HG03039 (cell line): ENCODE results near the gene CDHR5.

ENCODE experiments used
- ATAC-seq: cut with Tn5 transposase; IDR thresholded peaks from one replicate; pipeline ENCODE4 v1.9.1; 2021; ENCODE audit warnings: mild to moderate bottlenecking, moderate library complexity; ENCODE audit not compliant: unreplicated experiment

CDHR5 gene

DNA sequence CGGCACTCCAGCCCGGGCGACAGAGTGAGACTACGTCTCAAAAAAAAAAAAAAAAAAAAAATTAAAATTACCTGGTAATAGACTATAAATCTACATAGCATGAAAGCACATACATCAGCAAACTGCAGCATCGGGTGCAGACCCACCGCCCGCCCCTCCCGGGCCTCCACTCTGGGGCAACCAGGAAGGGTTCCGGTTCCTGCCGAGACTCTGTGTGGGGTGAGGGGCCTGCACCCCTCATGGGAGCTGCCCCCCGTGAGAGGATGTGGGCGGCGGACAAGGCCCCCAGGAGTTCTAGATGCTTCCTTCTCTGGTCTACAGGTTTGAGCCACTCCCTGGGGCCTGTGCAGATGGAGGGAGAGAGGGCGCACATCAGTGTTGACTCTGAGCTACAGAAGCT lies 21.5 kb upstream of the CDHR5 start:
- no peak for ATAC-seq

DNA sequence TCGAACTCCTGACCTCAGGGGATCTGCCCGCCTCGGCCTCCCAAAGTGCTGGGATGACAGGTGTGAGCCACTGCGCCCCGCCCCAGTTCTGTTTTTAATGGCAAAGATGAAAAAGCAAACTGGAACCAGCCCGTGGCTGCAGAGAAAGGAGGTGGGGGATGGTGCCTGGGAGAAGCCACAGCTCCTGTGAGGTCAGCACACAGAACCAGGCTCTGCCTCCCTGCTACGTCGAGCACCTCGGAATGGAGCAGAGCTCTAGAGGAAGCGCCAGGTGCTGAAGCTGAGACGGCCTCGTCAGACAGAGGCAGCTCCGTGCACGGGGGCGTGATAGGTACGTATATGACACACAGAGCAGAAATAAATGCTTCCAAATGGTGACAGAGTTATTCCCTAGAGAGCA lies 20.8 kb upstream of the CDHR5 start:
- no peak for ATAC-seq

DNA sequence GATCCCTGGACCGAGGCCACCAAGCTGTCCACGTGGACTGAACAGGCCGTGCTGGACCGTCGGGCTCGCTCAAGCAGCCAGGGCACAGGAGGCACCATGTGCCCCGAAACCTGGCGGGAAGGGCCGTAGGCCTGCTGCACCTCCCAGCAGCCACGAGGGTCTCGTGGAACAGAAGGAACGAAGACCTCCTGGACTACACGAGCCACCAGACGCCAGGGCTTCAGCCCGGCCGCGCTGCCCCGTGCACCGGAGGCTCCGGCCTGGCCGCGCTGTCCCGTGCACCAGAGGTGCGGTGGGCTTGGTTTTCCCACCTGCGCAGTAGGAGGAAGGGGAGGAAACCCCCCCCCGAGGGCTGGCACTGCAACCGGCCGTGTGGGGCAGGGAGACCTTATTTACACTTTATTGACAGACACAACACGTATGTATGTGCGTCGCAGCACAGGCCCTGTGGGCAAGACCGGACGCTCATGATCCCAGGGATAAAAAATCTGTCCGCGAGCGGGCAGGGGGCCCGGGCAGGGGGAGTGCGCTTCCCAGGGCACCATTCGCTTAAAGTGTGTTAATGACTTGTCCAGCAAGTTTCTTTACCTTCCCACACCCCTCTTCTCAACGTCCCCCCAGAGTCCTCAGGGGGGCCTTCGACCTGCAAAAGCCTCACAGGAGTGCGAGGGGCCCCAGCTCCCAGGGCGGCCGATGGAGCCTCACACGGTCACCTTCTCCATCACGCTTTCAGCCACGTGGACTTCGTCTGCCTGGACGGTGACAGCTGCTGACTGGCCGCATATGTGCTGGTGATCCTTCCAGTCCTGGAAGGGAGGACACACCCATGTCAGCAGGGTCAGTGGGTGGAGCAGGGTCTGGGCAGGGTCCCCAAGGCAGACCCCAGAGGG lies 19.3 kb upstream of the CDHR5 start:
- ATAC-seq, result no peak

DNA sequence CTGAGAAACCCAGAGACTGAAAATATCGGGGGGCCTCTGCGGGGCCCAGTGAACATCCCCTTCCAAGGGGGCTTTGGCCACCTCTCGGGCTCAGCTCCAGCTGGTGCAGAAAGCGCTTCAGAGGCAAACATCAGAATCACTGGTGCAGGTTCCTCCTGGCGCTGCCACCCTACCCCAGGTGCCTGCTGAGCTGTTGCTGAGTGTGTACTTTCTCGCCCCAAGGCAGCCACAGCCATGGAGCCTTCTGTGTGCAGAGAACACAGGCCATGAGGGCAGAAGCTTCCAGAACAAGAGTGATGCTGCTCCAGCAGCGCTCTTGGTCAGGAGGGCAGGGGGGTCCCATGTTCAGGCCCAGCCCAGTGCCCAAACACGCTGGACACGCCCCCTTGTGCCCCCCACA lies 18.6 kb upstream of the CDHR5 start:
- no peak for ATAC-seq

DNA sequence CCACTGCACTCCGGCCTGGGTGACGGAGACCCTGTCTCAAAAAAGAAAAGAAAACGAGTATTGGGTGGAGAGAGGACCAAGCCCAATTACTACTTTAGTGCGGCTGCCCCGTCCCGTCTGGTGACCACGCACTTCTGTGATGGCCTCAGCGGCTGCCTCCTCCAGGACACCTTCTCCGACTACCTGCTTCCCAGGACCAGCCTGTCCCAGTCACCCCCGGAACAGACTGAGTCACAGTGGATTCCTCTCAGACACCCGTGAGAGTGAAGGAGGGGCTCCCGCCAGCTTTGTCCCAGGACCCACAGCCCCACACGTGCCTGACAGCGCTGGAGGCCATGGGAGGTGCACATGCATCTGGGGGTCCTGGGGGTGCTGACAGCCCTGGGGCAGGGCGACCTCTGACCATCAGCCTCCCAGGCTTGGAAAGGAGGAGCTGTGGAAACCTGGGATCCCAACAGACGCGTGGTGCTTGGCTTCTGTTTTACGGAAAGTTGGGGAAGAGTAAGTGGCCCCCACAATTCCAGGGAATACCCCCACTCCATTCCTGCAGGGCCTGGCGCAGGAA lies 17.1 kb upstream of the CDHR5 start:
- ATAC-seq, result no peak

DNA sequence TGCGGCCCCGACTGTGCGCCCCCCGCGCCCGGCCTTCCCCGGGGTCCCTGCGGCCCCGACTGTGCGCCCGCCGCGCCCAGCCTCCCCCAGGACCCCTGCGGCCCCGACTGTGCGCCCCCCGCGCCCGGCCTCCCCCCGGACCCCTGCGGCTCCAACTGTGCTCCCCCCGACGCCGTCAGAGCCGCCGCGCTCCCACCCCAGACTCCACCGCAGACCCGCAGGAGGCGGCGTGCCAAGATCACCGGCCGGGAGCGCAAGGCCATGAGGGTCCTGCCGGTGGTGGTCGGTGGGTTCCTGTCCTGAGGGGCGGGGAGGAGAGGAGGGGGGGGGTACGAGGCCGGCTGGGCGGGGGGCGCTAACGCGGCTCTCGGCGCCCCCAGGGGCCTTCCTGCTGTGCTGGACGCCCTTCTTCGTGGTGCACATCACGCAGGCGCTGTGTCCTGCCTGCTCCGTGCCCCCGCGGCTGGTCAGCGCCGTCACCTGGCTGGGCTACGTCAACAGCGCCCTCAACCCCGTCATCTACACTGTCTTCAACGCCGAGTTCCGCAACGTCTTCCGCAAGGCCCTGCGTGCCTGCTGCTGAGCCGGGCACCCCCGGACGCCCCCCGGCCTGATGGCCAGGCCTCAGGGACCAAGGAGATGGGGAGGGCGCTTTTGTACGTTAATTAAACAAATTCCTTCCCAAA lies 15.4 kb upstream of the CDHR5 start:
- ATAC-seq, result no peak

DNA sequence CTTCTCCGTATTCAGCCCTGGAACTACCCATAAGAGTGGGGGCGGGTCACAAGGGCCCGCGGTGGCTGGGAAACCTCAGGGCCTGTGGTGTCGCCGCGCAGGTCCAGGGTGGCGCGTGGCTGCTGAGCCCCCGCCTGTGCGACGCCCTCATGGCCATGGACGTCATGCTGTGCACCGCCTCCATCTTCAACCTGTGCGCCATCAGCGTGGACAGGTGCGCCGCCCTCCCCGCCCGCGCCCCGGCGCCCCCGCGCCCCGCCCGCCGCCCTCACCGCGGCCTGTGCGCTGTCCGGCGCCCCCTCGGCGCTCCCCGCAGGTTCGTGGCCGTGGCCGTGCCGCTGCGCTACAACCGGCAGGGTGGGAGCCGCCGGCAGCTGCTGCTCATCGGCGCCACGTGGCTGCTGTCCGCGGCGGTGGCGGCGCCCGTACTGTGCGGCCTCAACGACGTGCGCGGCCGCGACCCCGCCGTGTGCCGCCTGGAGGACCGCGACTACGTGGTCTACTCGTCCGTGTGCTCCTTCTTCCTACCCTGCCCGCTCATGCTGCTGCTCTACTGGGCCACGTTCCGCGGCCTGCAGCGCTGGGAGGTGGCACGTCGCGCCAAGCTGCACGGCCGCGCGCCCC lies 14.7 kb upstream of the CDHR5 start:
- ATAC-seq, result no peak

DNA sequence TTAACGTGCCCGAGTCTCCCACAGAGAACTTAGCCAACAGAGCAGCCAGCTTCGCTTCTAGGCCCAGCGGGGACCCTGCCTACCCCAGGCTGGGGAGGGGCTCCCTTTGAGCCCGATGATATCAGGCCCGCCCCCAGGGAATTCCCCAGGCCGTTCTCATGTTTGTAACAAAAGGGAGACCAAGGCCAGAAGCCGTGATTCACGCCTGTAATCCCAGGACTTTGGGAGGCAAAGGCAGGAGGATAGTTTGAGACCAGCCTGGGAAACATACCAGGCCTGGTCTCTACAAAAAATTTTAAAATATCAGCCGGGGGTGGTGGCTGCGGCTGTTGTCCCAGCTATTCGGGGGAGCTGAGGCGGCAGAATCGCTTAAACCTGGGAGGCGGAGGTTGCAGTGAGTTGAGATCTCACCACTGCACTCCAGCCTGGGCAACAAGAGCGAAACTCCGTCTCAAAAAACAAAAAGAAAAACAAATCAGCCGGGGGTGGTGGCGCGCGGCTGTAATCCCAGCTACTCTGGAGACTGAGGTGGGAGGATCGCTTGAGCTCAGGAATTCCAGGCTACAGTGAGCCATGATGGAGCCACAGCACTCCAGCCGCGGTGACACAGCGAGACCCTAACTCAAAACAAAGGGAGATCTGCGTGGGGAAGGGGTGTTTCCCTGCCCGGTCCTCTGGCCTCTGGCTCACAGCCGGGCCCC lies 14.0 kb upstream of the CDHR5 start:
- ATAC-seq, result no peak

DNA sequence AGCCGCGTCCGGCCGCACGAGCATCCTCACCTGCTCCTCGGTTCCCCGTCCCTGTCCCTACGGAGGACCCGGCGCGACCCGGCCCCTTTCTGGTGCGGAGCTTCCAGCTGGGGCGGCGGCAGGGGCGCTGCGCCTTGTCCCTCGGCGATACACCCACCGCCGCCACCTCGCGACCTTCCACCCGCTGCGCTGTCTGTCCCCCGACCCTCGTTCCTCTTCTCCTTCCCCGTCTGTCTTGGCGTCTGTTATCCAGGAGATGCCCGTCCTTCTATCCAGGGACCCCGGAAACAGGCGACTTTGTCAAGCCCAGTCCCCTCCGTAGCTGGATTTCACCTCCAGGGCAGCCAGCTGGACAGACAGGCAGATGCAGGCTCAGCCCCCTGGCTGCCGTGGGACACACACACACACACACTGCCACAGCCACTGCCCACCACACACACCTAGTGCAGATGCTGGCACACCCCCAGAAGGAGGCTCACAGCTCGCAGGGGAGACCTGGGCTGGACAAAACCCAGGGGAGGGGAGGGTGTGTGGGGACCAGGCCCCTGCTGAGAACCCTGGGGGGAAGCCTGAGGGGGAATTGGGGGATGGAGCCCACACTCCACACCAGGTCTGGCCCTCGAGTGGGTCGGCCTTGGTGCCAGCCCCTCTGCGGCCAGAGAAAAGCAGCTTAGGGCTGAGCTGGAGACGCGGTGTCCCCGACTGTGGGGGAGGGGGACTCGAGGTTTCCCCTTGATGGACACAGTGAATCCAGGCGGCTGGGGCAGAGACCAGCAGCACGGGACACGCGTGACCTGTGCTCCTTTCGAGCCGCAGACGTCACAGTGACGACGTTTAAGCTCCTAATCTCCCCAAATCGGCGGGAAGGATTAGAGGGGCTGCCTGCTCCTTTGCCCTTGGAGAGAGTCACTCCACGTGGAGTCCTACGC lies 13.1 kb upstream of the CDHR5 start:
- no peak for ATAC-seq

DNA sequence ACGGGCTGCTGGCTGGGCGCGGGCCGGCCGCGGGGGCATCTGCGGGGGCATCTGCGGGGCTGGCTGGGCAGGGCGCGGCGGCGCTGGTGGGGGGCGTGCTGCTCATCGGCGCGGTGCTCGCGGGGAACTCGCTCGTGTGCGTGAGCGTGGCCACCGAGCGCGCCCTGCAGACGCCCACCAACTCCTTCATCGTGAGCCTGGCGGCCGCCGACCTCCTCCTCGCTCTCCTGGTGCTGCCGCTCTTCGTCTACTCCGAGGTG lies 12.5 kb upstream of the CDHR5 start:
- no peak for ATAC-seq

DNA sequence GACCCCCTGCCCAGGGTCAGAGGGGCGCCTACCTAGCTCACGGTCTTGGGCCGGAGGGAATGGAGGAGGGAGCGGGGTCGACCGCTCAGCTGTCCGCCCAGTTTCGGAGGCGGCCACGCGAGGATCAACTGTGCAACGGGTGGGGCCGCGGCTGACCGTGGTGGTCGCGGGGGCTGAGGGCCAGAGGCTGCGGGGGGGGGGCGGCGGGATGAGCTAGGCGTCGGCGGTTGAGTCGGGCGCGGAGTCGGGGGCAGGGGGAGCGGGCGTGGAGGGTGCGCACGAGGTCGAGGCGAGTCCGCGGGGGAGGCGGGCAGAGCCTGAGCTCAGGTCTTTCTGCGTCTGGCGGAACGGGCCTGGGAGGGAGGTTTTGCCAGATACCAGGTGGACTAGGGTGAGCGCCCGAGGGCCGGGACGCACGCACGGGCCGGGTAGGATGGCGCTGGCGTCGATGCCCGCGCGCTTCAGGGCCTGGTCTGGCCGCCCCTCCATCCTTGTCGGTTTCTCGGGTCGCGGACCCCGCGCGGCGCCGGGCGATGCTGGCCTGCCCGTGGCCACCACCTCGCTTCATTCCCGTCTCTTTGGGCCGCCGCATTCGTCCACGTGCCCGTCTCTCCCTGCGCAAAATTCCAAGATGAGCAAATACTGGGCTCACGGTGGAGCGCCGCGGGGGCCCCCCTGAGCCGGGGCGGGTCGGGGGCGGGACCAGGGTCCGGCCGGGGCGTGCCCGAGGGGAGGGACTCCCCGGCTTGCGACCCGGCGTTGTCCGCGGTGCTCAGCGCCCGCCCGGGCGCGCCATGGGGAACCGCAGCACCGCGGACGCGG lies 12.0 kb upstream of the CDHR5 start, which contains the start of gene DRD4:
TSS of gene DRD4 (plus strand) at position 759 of the 822 bp plus-strand sequence. CDS start at position 795, 36 bp downstream.
- no peak for ATAC-seq

DNA sequence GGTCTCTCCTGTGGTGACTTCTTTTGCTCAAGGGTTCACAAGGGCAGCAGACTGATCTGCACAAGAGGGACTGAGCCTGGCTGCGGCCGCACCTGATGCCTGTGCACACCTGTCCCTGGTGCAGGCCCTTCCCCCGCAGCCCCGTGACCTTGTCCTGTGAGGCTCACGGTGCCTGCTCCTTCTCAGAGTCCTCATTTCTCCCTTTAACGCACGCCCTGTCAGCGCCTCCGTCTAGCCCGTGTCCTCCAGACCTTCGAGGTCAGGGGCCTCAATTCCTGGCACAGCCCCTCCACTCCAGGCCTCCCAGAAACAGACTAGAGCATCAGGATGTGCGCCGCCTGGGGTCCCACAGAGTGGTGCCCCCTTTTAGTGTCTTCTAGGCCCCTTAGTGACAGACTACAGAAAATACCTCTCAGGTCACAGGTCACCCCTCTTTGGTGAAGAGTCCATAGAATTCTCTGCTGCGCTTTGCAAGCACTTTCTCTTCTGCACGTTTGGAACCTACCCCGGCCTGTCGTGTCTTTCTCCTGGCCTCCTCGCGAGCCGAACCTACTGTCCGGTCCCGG lies 11.3 kb upstream of the CDHR5 start:
- no peak for ATAC-seq

DNA sequence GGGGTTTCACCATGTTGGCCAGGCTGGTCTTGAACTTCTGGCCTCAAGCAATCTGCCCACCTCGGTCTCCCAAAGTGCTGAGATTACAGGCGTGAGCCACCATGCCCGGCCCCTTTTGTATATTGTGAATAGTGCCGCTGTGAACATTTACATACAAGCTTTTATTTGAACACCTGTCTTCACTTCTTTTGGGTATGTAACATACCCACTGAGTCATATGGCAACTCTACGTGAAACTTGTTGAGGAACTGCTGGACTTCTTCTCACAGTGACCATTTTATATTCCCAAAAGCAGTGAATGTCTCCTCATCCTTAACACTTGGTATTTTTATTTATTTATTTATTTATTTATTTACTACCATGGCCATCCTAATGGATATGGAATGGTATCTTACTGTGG lies 6.1 kb upstream of the CDHR5 start:
- no peak for ATAC-seq

DNA sequence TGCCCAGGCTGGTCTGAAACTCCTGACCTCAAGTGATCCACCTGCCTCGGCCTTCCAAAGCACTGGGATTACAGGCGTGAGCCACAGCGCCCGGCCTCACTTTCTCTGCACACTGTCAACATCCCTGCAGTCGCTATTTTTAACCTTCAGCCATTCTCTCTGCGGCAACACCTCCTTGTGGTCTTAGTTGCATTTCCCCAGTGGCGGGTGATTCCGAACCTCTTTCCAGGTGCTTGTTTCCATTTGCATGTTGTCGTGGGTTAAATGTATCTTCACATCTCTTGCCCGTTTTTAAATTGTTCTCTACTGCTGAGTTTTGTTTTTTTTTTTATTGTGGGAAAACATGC lies 4.5 kb upstream of the CDHR5 start:
- ATAC-seq, result no peak

DNA sequence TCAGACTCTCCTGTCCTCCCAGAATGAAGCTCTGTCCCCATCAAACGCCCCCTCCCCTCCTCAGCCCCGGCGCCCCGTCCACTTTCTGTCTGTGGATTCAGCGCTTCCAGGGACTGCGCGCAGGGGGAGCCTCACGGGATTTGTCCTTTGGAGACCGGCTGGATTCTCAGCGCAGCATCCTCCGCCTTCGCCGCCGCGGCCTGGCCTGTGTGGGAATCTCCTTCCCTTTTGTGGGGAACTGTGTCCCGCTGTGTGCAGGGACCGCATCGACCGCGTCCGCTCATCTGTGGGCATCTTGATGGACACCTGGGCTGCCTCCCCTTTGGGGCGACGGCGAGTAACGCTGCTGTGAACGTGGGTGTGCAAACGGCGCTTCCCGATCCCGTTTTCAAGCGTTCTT lies 3.3 kb upstream of the CDHR5 start:
- no peak for ATAC-seq

DNA sequence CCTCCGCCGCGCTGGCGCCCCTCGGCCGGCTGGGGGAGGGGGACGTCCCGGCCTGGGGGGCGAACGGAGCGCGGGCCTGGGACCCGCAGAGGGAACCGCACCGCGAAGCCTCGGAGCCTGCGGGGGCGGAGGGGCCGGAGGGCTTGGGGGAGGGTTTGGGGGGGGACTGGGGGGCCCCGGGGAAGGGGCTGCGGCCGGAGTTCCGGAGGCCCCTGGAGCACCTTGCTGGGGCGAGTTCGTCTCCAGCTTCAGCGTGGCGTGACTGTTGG lies 2.5 kb upstream of the CDHR5 start:
- ATAC-seq, result no peak

DNA sequence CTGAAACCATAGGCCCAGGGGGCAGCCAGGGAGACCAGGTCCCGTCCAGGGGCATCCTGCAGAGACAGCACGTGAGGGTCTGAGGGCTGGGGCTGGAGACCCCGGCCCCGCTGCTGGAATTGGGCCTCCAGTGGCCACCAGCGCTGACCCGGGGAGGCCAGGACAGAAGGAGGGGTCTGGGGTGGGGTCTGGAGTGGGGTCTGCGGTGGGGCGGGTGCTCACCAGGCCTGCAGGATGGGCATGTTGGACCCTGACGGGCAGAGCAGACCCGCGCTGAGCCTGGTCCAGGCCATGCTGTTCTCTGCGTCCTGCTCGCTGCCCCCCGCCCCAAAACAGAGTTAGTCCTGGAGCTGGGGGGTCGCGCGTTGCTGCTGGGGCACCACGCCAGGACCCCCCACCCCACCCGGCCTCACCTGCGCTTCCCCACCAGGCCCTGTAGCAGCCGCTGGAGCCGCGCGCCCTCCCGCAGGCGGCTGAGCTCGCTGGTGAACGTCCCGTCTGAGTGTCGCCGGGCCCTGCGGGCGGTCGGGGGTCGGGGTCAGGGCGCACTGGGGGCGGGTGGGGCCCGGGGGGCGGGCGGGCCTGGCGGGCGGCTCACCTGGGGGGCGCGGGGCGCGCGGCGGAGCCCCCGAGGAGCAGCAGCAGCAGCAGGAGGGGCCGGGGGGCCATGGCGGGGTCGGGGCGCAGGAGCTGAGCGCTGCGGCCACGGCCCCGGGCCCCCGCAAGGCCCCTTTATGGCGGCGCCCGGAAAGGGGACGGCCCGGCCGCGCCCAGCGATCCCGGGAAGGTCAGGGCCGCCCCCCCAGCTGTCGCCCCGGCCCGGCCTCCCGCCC lies 1.9 kb upstream of the CDHR5 start, which contains the start of gene SCT:
TSS of gene SCT (minus strand) at position 707 of the 833 bp plus-strand sequence. CDS start at position 669, 38 bp downstream.
- no peak for ATAC-seq

DNA sequence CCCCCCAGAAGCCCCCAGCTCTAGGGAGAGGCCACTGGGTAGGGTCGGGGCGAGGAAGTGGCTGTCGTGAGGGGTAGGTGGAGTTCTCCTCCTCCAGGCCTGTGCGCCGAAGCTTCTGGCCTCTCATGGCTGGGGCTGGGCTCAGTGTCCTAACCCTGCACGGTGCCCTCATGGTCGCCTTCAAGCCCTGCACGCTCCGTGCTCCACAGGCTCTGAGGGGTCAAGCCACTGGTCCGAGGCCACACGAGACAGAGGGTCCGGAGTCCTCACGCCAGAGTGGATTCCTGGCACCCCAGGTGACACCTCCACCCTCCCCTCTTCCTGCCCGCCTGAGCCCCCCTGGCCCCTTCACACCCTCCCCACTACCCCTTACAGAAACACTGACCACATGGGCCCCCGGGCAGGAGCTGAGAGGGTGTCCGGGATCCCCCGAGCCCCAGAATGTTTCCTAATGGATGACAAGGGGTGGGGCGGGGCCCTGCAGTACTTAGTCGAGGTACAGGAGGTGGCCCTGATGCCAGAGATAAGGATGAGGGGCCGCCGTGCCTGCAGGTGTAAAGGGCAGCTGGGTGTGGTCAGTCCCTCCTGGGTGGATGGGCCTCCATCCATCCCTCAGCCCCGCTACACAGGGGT lies 997 bp upstream of the CDHR5 start:
- ATAC-seq, result no peak
